ENCODE measurements around the gene DGKB.

Gene DGKB

GRCh38 chr7:14207711-14208110, 694.8 kb downstream of the DGKB start:
- DNase-seq (ENCODE audit: low spot score), result no peak

GRCh38 chr7:14207138-14207537, 695.4 kb downstream of the DGKB start:
- no peak for DNase-seq (ENCODE audit: low spot score)

DNA sequence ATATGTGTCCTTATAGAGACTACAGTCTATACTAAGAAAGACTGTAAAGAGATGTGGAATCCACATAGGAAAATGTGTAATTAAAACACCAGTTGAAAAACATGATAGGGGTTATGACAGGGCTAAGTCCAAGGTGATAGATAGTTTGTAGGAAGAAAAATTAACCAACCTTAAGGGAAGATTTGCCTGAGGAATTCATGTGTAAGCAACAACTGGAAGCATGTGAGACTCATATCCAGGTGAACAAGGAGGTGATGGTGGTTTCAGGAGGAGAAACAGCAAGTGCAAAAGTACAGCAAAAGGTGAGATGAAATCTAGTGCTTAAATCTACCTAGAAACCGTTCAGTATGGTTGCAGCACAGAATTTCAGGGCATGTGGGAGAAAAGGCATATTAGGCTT, 696.4 kb downstream of the DGKB start:
- DNase-seq (ENCODE audit: low spot score), result no peak

DNA sequence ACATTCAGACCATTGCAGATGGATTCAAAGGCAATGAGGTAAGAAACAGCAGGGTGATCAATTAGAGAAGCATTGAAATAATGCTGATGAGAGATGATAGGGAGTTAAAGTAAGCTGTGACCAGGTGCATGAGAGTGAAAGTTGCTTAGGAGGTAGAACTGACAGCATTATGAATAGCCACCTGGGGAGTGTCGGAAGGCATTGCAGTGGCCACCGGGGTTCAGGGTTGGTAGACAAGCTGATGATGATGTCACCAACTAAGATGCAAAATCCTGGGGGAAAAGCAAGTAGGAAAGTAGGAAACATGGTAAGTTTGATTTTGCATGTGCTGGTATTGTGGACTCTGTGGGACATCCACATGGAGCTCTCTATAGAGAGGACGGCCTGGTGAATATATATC, 701.2 kb downstream of the DGKB start:
- DNase-seq (ENCODE audit: low spot score), result no peak

GRCh38 chr7:14199336-14199735, 703.2 kb downstream of the DGKB start:
- no peak for DNase-seq (ENCODE audit: low spot score)

- DNase-seq (ENCODE audit: low spot score), result no peak
Observed at GRCh38 chr7:14197280-14197679, 705.3 kb downstream of the DGKB start.

DNA sequence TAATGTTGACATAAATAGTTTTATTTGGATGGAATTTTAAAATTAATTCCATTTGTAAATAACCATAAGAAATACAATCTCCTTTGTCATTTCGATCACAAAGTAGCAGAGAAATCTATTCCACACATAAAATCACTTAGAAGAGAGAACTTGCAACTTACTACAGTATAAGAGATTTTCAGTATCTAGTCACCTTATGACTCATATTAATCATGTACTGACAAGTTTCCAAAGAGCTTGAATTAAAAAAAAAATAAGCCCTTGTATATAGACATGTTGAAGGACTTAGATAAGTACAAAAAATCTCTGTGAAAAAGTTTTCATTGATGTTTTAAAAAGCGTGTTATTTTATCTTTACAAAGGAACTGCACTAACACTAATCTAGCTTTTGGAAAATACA, 706.0 kb downstream of the DGKB start:
- no peak for DNase-seq (ENCODE audit: low spot score)

DNA sequence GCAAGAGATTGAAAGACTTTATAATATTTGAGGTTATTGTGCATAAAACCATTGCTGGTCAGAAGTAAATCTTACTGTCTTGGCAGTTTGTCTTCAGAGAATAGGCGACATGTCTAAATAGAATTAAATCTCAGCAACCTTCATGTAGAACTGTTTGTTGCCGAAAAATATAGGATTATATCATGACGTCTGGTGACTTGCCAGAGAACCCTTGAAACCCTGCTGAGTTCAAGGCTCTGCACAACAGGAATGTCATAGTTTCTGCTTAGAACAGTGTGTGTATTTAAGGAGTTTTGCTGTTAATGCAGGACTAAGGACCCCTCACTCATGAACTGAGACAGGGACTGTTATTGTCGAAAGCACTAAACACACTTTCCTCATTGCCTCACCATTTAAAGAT, 706.7 kb downstream of the DGKB start:
- DNase-seq (ENCODE audit: low spot score), result no peak

DNA sequence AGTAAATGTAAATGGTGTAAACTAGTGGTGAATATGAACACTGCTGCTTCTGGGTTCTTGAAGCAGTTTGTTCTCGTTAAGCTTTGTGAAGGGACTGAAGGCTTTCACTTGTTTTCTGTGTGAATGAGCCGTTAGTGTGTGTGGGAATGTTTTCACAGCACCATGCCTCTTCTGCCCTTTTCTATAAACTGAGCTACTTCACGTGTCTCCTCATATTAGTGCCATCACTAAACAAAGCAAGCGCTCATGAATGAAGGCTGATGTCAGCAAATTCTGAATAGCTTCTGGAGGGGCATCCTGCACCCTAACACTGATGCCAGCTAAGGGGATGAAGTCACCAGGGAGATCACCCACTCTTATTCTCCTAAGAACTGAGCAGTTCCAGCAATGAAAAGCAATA, 707.5 kb downstream of the DGKB start:
- DNase-seq (ENCODE audit: low spot score), result no peak

DNA sequence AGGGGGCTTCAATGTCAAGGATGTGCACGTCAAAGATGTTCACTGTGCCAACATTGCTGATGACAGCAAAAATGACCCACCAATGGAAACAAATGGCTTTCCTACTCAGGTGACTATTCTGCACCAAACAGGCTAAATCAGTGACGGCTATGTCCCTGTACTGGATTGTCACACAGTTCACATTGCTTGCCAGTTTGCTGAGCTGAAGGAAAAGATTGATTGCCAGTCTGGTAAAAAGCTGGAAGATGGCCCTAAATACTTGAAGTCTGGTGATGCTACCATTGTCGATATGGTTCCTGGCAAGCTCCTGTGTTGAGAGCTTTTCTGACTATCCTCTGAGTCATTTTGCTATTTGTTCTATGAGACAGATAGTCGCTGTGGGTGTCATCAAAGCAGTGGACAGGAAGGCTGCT, 710.9 kb downstream of the DGKB start:
- no peak for DNase-seq (ENCODE audit: low spot score)

GRCh38 chr7:14184292-14184864, 718.2 kb downstream of the DGKB start:
- DNase-seq (ENCODE audit: low spot score), result no peak

DNA sequence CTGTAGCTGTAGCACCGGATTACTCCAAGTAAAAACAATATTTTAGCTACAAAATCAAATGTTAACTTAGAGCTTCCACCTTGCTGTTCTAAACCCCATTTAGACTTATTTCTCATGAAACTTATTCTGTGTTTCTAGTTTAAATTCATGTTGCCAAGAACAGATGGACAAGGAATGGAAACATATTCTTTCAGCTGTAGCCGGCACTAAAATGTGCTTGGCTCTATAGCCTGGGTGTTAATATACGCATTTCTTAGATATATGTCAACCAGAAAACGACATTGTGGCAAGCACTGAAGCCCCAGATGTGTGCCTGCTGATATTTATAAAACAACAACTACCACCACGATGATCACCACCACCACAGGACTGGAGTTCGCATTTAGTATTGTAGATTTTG, 722.8 kb downstream of the DGKB start:
- DNase-seq (ENCODE audit: low spot score), result no peak

DNA sequence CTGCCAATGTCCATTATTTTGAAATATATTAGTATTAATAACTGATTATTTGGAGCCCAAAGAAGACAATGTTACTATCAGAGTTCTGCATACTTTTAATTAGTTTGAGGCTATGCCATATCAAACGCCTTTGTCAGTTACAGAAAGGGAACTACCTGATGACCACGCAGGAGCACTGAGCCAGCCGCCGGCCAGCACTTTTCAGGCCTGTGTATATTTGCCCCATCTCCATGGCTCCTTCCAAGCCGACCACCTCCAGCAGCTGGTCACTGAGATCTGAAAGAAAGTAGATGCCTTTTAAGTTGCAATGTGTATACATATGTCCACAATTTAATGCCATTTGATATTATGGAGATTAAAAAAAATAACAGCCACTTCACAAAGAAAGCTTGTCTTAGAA, 724.7 kb downstream of the DGKB start:
- DNase-seq (ENCODE audit: low spot score), result no peak

GRCh38 chr7:14170872-14171271, 731.7 kb downstream of the DGKB start:
- no peak for DNase-seq (ENCODE audit: low spot score)

DNA sequence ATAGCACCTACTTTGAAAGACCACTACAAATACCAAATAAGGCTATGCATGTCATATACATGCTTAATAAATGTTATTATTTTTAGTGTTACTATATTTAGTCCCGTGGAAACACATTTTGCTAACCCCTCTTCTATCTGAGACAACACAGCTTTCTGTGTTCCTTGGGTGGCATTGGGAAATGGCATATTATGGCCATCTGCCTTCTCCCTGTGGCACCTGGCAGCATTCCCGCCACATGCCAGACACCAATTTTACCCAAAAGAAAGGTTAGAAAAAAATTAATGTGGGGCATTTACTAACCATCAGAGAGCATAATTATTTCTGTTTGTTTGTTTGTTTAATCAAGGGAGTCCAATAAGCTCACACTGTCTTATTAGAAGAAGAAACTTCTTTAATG, 744.4 kb downstream of the DGKB start:
- no peak for DNase-seq (ENCODE audit: low spot score)

GRCh38 chr7:14156436-14156835, 746.1 kb downstream of the DGKB start:
- DNase-seq (ENCODE audit: low spot score), result no peak

DNA sequence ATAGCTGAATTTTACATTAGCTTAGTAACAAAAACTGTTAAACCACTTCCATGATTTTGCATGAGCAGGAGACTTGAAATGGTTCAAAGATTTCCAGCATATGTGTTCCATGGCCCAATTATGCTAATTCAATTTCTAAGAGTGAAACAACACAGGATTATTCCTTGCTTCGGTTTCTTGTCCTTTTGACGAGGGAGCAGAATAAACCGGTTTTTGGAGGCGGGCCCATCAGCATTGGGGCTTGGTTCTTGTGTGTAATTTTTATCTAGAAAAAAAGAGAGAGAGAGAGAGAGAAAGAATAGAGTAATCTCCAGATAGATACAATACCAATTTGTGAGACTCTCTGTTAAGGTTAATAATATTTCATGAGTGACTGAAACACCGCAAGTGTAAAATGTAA, 753.6 kb downstream of the DGKB start:
- DNase-seq (ENCODE audit: low spot score), result no peak

- DNase-seq (ENCODE audit: low spot score), result no peak
Observed at GRCh38 chr7:14147532-14147931, 755.0 kb downstream of the DGKB start.

DNA sequence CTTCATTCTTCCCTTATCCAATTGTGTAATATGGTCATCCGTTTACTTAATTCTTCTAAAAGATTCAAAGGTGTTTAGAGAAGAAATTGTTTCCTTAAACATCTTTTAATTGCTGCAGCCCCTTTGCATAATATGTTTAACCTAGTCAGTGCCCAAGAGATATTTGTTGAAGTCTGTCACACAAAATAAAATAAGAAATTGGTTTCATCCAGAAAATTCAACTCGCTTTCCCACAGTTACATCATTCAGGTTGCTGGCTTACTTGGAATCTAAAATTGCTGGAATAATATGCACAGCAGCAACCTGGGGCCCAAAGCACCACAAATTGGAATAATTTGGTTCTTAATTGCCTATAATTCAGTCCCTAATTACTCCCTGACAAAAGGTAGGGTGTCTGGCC, 758.0 kb downstream of the DGKB start:
- DNase-seq (ENCODE audit: low spot score), result no peak

DNA sequence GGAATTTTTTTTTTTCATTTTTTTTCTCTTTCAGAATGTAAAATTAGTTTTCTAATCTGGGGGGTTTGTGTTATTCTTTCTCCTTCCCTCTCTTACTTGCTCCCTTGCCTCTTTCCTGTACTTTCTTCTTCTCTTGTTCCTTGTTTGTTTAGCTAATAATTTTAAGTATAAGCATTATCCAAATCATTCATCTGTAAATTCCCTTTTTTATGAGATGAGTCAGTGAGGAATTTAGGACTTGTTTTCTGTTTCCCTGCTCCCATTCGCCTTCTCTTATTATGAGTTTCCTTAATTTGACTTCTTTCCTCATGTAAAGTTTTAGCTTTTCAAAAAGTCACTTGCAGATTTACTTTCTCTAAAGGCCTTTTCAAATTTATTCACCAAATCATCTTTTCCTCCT, 758.4 kb downstream of the DGKB start:
- no peak for DNase-seq (ENCODE audit: low spot score)

- no peak for DNase-seq (ENCODE audit: low spot score)
Observed at GRCh38 chr7:14137676-14138075, 764.9 kb downstream of the DGKB start.

GRCh38 chr7:14133752-14134151, 768.8 kb downstream of the DGKB start:
- DNase-seq (ENCODE audit: low spot score), result no peak

DNA sequence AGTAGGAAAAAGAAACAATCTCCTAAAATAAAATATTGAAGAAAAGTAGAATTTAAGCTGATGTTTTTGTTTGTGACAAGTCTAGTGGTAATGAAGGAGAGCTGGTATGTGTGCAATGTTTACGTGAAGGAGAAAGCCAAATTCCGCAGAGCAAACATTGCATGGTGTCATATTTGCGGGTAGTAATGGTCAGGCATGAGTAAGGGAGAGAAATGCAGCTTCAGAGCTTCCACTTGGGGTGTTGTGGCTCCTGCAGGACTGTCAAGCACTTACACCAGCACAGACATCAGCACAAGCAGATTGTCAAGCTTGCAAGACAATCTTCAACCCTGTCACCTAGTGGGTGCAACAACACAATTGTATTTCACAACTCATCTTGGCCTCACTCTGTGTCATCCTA, 776.6 kb downstream of the DGKB start:
- DNase-seq (ENCODE audit: low spot score), result no peak

DNA sequence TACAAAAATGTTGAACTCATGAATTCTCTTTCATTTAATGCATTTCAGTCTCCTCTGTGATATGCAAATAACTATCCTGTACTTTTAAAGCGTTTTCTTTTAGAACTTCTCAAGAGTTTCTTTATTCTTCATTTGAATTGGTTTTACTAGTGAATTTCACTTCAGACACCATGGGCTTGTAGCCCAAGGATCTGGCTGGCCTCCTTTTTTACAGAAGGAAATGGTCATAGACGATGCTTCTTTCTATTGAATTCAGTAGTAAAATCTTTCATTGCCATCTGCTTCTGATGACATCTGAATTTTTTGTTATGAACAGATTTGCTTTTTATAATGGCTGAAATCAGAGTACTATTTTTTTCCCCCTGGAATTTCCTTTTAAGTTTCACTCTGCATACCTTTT, 777.8 kb downstream of the DGKB start:
- no peak for DNase-seq (ENCODE audit: low spot score)

DNA sequence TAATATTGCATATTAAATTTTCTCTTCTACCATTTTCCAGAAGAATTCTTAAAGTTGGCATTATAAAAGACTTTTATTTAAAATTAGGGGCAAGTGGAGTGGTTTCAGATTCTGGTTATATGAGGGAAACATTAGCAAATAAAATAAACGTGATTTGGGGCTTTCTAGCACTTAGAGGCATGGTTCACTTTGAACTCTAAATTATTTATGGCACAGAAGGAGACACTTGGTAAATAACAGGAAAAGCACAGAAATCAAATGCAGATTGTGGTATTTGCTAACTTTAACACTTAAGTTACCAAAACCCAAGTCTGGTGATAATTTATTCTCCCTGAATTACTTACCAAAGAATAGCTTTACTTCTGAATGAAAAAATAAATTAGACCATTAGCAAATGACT, 778.6 kb downstream of the DGKB start:
- no peak for DNase-seq (ENCODE audit: low spot score)

All from kidney capillary endothelial cell (primary cell).